ENCODE results near the gene TNFSF12.

The TNFSF12 gene

DNA sequence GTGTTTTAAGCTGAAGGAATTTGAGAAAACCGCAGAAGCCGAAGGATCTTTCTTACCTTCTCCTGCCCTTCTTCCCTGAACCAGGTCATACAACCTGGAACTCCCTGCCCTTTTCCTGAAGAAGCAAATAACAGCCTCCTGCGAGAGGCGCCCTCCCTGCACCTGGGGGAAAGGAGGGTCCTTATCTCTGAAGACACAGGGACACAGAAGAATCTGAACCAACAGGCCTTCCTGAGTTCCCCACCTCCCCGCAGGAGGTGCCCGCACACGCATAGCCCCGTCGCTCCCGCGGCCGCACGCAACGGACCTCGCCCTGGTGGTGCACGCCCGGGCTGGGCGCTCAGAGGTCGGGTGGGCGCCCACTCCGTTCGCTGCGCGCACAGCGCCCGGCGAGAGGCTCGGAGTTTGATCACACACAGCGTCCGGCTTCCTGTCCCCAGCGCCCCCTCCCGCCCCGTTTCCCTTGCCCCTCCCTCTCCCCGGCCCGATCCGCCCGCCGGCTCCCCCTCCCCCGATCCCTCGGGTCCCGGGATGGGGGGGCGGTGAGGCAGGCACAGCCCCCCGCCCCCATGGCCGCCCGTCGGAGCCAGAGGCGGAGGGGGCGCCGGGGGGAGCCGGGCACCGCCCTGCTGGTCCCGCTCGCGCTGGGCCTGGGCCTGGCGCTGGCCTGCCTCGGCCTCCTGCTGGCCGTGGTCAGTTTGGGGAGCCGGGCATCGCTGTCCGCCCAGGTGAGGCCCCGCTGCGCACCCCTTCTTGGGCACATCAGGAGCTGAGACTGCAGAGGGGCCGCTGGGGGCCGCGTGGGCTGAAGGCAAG lies at the start of gene TNFSF12:
TNFSF12 (plus strand) TSS at position 474 of the 816 bp plus-strand sequence; CDS start at position 570, 96 bp downstream.
- no peak for DNase-seq (ENCODE audit: low spot score)

- DNase-seq (ENCODE audit: low spot score): no peak
These were observed 49.7 kb upstream of the TNFSF12 start for GRCh38 chr17:7499161-7499560.

DNA sequence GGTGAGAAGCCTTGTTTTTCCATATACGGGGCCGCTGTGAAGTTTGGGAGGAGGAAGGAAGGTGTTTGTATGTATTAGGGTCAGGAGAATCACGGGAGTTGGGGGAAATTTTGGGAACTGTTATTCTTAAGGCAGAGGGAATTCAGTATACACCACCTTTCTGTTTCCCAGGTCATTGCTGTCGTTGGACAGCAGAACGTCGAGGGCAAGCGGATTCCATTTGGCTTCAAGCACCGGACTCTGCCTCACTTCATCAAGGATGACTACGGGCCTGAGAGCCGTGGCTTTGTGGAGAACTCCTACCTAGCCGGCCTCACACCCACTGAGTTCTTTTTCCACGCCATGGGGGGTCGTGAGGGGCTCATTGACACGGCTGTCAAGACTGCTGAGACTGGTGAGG lies 47.1 kb upstream of the TNFSF12 start:
- no peak for DNase-seq (ENCODE audit: low spot score)

DNA sequence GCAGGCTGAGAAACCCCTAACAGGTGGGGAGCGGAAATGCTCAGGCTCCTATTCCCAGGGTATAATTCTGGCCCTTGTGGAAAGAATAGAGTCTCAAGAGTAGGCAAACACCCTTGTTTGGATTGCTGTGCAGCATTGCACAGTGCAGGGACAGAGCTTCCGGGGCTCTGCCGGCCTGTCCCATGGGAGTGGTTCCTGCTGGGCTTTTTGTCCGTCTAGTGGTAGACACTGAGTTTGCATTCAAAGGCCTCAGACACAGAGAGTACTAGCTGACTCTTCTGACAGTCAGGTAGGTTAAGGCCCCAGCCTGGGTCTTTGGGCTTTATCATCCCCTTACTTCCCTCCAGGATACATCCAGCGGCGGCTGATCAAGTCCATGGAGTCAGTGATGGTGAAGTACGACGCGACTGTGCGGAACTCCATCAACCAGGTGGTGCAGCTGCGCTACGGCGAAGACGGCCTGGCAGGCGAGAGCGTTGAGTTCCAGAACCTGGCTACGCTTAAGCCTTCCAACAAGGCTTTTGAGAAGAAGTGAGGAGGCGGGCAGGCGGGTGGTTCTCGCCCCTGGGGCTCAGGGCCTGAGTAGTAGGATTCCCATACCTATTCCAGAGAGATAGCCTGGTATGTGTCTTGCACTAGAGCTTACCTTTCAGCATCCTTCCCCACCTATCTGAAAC lies 46.5 kb upstream of the TNFSF12 start:
- DNase-seq (ENCODE audit: low spot score): no peak

GRCh38 chr17:7502987-7503386 lies 45.9 kb upstream of the TNFSF12 start:
- no peak for DNase-seq (ENCODE audit: low spot score)

DNA sequence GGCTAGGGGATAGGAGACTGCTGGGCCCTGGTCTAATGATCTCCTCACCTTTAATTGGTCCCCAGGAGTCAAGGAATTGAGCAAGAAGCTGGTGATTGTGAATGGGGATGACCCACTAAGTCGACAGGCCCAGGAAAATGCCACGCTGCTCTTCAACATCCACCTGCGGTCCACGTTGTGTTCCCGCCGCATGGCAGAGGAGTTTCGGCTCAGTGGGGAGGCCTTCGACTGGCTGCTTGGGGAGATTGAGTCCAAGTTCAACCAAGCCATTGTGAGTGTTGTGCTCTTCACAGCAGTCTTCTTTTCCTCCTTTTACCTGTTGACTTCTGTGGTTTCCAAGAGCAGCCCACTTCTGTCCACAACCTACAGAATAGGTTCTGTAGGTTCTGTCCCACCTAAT lies 45.3 kb upstream of the TNFSF12 start:
- DNase-seq (ENCODE audit: low spot score): no peak

DNA sequence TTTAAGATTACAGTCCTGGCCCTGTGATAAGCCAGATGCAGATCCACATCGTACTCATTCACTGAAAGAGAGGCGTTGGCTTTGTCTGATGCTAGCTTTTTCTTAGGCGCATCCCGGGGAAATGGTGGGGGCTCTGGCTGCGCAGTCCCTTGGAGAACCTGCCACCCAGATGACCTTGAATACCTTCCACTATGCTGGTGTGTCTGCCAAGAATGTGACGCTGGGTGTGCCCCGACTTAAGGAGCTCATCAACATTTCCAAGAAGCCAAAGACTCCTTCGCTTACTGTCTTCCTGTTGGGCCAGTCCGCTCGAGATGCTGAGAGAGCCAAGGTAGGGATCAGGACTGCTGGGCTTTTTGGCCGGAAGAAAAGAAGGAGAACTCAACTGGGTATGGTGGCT lies 40.7 kb upstream of the TNFSF12 start:
- DNase-seq (ENCODE audit: low spot score): no peak

- no peak for DNase-seq (ENCODE audit: low spot score)
These were observed 40.0 kb upstream of the TNFSF12 start for GRCh38 chr17:7508846-7509245.

GRCh38 chr17:7509937-7510336 lies 38.9 kb upstream of the TNFSF12 start:
- no peak for DNase-seq (ENCODE audit: low spot score)

DNA sequence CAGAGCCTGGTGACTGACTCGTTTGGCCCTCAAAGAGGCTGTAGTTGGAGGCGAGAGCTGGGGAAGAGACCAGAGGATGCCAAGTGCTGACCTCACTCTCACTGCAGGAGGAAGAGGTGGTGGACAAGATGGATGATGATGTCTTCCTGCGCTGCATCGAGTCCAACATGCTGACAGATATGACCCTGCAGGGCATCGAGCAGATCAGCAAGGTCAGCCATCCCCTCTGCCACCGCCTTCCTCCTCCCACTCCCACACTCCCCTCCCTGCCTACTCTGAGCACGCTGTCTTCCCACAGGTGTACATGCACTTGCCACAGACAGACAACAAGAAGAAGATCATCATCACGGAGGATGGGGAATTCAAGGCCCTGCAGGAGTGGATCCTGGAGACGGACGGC lies 37.8 kb upstream of the TNFSF12 start:
- DNase-seq (ENCODE audit: low spot score): no peak

GRCh38 chr17:7512105-7512504 lies 36.8 kb upstream of the TNFSF12 start:
- no peak for DNase-seq (ENCODE audit: low spot score)

GRCh38 chr17:7512824-7513540 lies 35.9 kb upstream of the TNFSF12 start:
- no peak for DNase-seq (ENCODE audit: low spot score)

DNA sequence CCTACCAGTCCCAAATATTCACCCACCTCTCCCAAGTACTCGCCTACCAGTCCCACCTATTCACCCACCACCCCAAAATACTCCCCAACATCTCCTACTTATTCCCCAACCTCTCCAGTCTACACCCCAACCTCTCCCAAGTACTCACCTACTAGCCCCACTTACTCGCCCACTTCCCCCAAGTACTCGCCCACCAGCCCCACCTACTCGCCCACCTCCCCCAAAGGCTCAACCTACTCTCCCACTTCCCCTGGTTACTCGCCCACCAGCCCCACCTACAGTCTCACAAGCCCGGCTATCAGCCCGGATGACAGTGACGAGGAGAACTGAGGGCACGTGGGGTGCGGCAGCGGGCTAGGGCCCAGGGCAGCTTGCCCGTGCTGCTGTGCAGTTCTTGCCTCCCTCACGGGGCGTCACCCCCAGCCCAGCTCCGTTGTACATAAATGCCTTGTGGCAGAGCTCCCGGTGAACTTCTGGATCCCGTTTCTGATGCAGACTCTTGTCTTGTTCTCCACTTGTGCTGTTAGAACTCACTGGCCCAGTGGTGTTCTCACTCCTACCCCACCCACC lies 34.9 kb upstream of the TNFSF12 start:
- DNase-seq (ENCODE audit: low spot score): no peak

DNA sequence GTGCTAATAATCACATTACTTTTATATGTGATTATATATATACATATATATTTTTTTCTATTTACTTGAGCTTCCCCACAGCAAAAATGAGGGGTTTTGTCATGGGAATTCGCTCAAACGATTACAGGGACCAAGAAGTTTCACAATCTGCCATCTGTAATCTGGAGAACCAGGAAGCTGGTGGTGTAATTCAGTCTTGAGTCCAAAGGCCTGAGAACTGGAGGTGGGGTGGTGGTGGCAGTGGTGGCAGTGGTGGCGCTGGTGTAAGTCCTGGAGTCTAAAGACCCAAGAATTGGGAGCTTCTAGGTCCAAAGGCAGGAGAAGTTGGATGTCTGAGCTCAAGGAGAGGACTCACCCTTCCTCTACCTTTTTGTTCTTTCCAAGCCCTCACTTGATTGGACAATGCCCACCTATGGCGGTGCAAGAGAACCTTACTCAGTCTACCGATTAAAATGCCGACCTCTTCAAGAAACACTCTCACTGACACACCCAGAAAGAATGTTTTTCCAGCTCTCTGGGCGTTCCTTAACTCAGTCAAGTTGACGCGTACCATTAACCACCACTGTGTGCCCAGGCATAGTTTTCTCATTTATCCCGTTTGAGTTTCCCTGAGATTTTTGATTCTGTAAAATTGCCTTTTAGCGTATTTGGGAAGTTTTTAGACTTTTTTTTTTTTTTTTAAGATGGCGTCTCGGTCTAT lies 32.8 kb upstream of the TNFSF12 start:
- no peak for DNase-seq (ENCODE audit: low spot score)

DNA sequence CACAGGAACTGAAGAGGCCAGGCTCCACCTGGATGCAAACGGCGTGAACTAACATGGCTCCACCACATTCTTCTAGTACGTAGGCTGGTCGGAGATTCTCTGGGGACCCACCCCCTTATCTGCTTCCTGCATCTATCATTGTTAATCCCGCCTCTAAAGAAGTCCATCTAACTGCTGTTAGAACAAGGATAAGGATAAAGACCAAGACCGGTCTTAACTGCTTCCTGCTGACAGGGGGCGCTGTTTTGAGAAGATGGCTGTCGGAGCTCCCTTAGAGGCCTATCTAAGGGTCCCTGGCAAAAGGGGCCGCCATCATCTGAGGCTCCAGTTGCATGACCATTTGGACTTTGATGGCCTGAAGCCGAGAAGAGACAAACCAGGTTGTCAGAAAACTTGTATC lies 25.8 kb upstream of the TNFSF12 start:
- no peak for DNase-seq (ENCODE audit: low spot score)

DNA sequence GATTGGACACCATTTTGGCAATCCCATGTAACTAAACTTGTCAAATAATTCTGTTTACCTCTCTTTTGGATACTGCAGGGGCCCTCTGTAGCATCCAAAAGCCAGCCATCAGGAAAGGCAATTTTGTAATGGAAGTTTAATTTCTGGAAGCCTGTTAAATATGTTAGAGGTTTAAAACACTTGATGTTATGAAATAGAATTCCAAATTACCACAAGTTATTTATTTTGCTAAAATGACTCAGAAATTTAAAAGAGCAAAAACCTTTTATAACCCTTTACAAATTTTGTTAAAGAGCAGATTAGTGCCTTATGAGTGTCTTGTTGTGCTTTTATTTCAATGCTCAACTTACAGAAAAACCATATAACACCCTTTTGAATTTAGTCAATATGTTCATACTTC lies 20.0 kb upstream of the TNFSF12 start:
- DNase-seq (ENCODE audit: low spot score): no peak

DNA sequence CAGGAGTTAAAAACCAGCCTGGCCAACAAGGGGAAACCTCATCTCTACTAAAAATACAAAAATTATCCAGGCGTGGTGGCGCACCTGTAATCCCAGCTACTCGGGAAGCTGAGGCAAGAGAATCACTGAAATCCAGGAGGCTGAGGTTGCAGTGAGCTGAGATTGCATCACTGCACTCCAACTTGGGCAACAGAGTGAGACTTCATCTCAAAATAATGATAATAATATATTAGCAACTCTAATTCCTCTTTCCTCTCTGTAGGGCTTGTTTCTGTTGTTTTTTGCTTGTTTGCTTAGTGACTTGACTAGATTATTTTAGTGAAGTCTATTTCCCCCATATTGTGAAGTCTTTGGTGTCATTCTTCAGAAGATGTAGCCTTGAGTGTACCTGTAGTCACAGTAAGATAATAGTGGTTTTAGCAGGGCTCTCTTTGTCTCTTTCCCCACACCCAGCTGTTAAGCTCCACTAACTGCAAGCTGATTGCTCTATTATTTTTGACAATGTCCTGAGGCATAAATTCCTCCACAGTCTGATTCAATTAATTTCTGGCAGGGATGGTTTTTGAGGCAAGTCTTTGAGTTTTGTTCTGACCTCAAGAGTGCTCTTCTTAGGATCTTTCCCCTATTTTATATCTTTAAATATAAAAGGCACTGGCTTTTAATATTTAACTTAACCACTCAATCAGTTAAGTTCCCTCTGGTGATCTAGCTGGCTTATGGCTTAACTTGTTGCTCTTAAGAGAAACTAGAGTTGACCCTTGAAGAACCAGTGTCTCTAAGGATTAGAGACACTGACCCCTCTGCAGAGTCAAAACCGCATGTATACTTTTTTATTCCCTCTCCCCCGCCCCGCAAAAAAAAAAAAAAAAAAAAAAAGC lies 18.6 kb upstream of the TNFSF12 start:
- DNase-seq (ENCODE audit: low spot score): no peak

- DNase-seq (ENCODE audit: low spot score): no peak
These were observed 10.8 kb upstream of the TNFSF12 start for GRCh38 chr17:7538050-7538449.

- no peak for DNase-seq (ENCODE audit: low spot score)
These were observed 9.8 kb upstream of the TNFSF12 start for GRCh38 chr17:7538891-7539545.

GRCh38 chr17:7541074-7541621 lies 7.7 kb upstream of the TNFSF12 start:
- DNase-seq (ENCODE audit: low spot score): no peak

Data from LoVo (cell line).